ENCODE results near the gene CTNNB1. TPM values are rescaled to one million over a fixed set of nuclear protein-coding genes. Genes with fewer than 3 reads are reported as not detected.

The CTNNB1 gene
- total and polyA plus RNA-seq, 2 of the 4 experiments (the other 2 are of a cell fraction): 364 to 1,677 TPM

DNA sequence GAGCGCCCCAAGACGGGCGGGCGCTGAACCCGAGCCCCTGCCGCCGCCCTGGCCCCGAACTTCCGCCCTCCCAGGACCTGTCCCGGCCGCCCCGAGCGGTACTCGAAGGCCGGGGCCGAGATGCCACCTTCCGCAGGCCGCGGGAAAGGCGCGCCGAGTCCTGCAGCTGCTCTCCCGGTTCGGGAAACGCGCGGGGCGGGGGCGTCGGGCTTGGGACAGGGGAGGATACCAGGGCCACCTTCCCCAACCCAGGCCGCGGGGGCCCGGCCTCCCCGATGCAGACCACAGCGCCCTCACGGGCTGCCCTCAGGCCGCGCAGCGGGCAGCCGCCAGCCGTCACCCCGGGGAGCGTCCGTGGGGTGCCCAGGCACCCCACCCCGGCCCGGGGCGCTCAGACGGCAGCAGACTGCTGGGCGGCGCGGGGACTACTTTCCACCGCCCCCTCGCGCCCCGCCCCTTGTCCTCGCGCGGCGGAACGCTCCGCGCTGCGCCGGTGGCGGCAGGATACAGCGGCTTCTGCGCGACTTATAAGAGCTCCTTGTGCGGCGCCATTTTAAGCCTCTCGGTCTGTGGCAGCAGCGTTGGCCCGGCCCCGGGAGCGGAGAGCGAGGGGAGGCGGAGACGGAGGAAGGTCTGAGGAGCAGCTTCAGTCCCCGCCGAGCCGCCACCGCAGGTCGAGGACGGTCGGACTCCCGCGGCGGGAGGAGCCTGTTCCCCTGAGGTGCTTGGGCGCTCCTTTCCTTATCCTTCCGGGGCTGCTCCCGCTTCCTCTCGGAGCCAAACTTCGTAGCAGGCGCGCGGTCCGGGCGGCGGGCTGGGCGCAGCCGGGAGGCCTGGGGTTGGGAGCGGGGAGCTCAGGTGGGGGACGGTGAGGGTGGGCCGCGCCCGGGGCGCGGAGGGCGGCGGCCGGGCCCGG is at the start of gene CTNNB1 (continued):
- TF ChIP-seq RAD21 (IDR thresholded peaks at IDR 0.05; ENCODE audit: low read length): no peak
- TF ChIP-seq, protein P1, sequence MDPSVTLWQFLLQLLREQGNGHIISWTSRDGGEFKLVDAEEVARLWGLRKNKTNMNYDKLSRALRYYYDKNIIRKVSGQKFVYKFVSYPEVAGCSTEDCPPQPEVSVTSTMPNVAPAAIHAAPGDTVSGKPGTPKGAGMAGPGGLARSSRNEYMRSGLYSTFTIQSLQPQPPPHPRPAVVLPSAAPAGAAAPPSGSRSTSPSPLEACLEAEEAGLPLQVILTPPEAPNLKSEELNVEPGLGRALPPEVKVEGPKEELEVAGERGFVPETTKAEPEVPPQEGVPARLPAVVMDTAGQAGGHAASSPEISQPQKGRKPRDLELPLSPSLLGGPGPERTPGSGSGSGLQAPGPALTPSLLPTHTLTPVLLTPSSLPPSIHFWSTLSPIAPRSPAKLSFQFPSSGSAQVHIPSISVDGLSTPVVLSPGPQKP (IDR thresholded peaks at IDR 0.05; ENCODE audit: borderline replicate concordance, low read depth, low read length): no peak
- TF ChIP-seq, protein P2, sequence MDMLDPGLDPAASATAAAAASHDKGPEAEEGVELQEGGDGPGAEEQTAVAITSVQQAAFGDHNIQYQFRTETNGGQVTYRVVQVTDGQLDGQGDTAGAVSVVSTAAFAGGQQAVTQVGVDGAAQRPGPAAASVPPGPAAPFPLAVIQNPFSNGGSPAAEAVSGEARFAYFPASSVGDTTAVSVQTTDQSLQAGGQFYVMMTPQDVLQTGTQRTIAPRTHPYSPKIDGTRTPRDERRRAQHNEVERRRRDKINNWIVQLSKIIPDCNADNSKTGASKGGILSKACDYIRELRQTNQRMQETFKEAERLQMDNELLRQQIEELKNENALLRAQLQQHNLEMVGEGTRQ (IDR thresholded peaks at IDR 0.05; ENCODE audit: low read depth, low read length): no peak
